GM12891 (cell line): Measurements from ENCODE around the gene LTBP1.

ENCODE experiments used
- POLR2A ChIP-seq: IDR thresholded peaks from 2 replicates; pipeline ENCODE4 v1.6.1; 2011; ENCODE audit warnings: low read depth, low read length, control low read depth
- POLR2AphosphoS5 ChIP-seq: IDR thresholded peaks from 2 replicates; pipeline ENCODE4 v1.6.1; 2011; ENCODE audit warnings: low read depth, low read length, control low read depth
- POU2F2 ChIP-seq: IDR thresholded peaks from 2 replicates; pipeline ENCODE4 v1.6.1; 2011; ENCODE audit warnings: low read depth, mild to moderate bottlenecking, control low read depth, low read length, moderate library complexity
- TAF1 ChIP-seq: IDR thresholded peaks from 2 replicates; pipeline ENCODE4 v1.6.1; 2011; ENCODE audit warnings: low read depth, low read length, control low read depth

DNA sequence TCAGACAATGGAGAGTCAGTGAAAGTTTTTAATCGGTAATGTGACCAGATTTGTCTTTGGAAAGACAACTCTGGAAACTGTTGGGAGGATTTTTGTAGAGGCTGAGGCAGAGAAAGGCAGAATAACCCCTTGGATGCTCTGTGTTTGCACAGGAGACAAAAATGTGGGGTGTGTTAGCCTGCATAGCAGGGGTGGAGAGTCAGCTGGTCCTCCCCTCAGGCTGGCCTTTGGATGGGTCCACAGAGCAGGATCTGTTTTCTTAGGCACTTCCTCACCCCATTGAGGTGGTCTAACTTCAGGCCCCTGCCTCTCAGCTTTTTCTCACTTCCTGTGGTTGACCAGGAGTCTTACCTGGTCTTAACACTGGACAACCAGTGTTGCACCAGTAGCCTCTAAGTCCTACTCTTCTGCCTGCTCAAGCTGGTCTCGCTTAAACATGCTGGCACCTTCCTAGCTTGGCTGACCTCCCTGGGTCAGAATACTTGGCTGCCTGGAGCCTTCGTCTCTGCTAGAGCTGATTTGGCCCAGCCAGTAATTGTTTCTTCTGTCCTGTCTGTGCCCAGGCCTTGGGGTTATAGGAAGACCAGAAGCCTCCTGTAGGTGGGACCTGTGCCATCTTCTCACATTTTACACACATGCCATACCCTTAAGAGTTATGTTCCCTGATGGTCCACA is 269.9 kb downstream of the LTBP1 start:
- no peak for TF ChIP-seq POLR2A
- no peak for TF ChIP-seq TAF1
- TF ChIP-seq POLR2AphosphoS5, result no peak
- TF ChIP-seq POU2F2, result no peak
